GM19238 (cell line): ENCODE results near the gene CAPZB.

Source experiments
- DNase-seq: peaks from one replicate; pipeline ENCODE4 v3.0.0; 2011; ENCODE audit warnings: low spot score; ENCODE audit not compliant: insufficient read length

The CAPZB gene

GRCh38 chr1:19387045-19387467 is 98.3 kb downstream of the CAPZB start:
- no peak for DNase-seq

GRCh38 chr1:19385869-19386591 is 99.3 kb downstream of the CAPZB start:
- DNase-seq: no peak

GRCh38 chr1:19385221-19385620 is 100.1 kb downstream of the CAPZB start:
- no peak for DNase-seq

GRCh38 chr1:19384772-19385187 is 100.6 kb downstream of the CAPZB start:
- no peak for DNase-seq

GRCh38 chr1:19384113-19384512 is 101.2 kb downstream of the CAPZB start:
- no peak for DNase-seq

GRCh38 chr1:19382222-19382621 is 103.1 kb downstream of the CAPZB start:
- no peak for DNase-seq

GRCh38 chr1:19381261-19381660 is 104.1 kb downstream of the CAPZB start:
- DNase-seq: no peak

GRCh38 chr1:19377812-19378718 is 107.3 kb downstream of the CAPZB start:
- DNase-seq: no peak

GRCh38 chr1:19376428-19377372 is 108.6 kb downstream of the CAPZB start:
- DNase-seq: no peak

- DNase-seq: no peak
These were observed 109.5 kb downstream of the CAPZB start for GRCh38 chr1:19375631-19376400.

- DNase-seq: no peak
These were observed 110.4 kb downstream of the CAPZB start for GRCh38 chr1:19374926-19375325.

GRCh38 chr1:19374083-19374801 is 111.1 kb downstream of the CAPZB start:
- no peak for DNase-seq

- DNase-seq: no peak
These were observed 111.9 kb downstream of the CAPZB start for GRCh38 chr1:19373211-19374082.

GRCh38 chr1:19372602-19373001 is 112.7 kb downstream of the CAPZB start:
- DNase-seq: no peak

- DNase-seq: no peak
These were observed 113.2 kb downstream of the CAPZB start for GRCh38 chr1:19372136-19372514.

GRCh38 chr1:19371226-19372135 is 113.9 kb downstream of the CAPZB start:
- DNase-seq: no peak

- no peak for DNase-seq
These were observed 114.7 kb downstream of the CAPZB start for GRCh38 chr1:19370453-19371170.
